PFSK-1 (cell line): ENCODE data around the gene ARMCX6. TPM values are rescaled to one million over a fixed set of nuclear protein-coding genes. Genes with fewer than 3 reads are reported as not detected.

Experiments
- FOXP2 ChIP-seq: optimal IDR thresholded peaks from 2 replicates; pipeline ENCODE3; 2011; ENCODE audit warnings: borderline replicate concordance, control low read depth, inconsistent platforms; ENCODE audit not compliant: insufficient read depth; ENCODE audit errors: extremely low read length, extremely low read depth
- POLR2AphosphoS5 ChIP-seq: IDR thresholded peaks from 2 replicates; pipeline ENCODE4 v1.6.1; 2012; ENCODE audit warnings: low read depth, mild to moderate bottlenecking, control low read depth, low read length, moderate library complexity
- REST ChIP-seq, 2 experiments: IDR thresholded peaks; 2 replicates each; pipeline versions ENCODE4 v1.6.1 to v1.8.0; 2011 to 2012; ENCODE audit warnings: low read depth in 2 of 2, low read length in 2 of 2, control low read depth in 1 of 2, inconsistent platforms in 1 of 2, mild to moderate bottlenecking in 1 of 2, moderate library complexity in 1 of 2; ENCODE audit not compliant: insufficient read depth in 1 of 2
- SIN3A ChIP-seq: IDR thresholded peaks from 2 replicates; pipeline ENCODE4 v1.6.1; 2012; ENCODE audit warnings: mild to moderate bottlenecking, low read length, moderate library complexity, borderline replicate concordance; ENCODE audit not compliant: insufficient read depth
- TAF1 ChIP-seq: IDR thresholded peaks from 2 replicates; pipeline ENCODE4 v1.6.1; 2012; ENCODE audit warnings: low read length, control low read depth, borderline replicate concordance; ENCODE audit not compliant: insufficient read depth
- polyA plus RNA-seq: library from polyadenylated mRNA; unstranded; fragments of >200 nt; gene quantifications from one replicate; pipeline ENCODE4 v1.2.1, GENCODE V29; 2012; ENCODE audit warnings: low read depth, missing spikeins; ENCODE audit not compliant: insufficient read length

ARMCX6 gene
- polyA plus RNA-seq = 17.9 TPM

GRCh38 chrX:101617211-101618191 is at the start of gene ARMCX6:
ARMCX6 (minus strand) TSS chrX:101618000; CDS start chrX:101616620, 1,380 bp downstream.
- TF ChIP-seq SIN3A = no peak
- peak; percentile 19 for TF ChIP-seq FOXP2
- TF ChIP-seq TAF1 = no peak

GRCh38 chrX:101659601-101660063 is 41.8 kb upstream of the ARMCX6 start, which contains the start of gene ARMCX2:
ARMCX2 (minus strand) TSS chrX:101659850; CDS start chrX:101657588, 2,262 bp downstream.
- no peak for TF ChIP-seq REST (IDR thresholded peaks at IDR 0.05; ENCODE audit: insufficient read depth in 1 of 2, low read depth in 2 of 2, low read length in 2 of 2)

GRCh38 chrX:101658661-101659491 is 41.1 kb upstream of the ARMCX6 start:
- TF ChIP-seq REST (IDR thresholded peaks at IDR 0.05; ENCODE audit: insufficient read depth in 1 of 2, low read depth in 2 of 2, low read length in 2 of 2) (no peak), TAF1 (no peak), POLR2AphosphoS5 (no peak), SIN3A (no peak), FOXP2 (no peak)

- no peak for TF ChIP-seq FOXP2
- TF ChIP-seq SIN3A = no peak
- no peak for TF ChIP-seq REST (IDR thresholded peaks at IDR 0.05; ENCODE audit: insufficient read depth in 1 of 2, low read depth in 2 of 2, low read length in 2 of 2)
- no peak for TF ChIP-seq TAF1
- TF ChIP-seq POLR2AphosphoS5 = no peak
Observed at GRCh38 chrX:101657495-101657894, 39.7 kb upstream of the ARMCX6 start.

- no peak for TF ChIP-seq TAF1
Observed at GRCh38 chrX:101656817-101657216, 39.0 kb upstream of the ARMCX6 start.

- TF ChIP-seq TAF1 = no peak
- TF ChIP-seq REST (IDR thresholded peaks at IDR 0.05; ENCODE audit: insufficient read depth in 1 of 2, low read depth in 2 of 2, low read length in 2 of 2) = no peak
- no peak for TF ChIP-seq POLR2AphosphoS5
- TF ChIP-seq FOXP2 = no peak
- TF ChIP-seq SIN3A = no peak
Observed at GRCh38 chrX:101655534-101655933, 37.7 kb upstream of the ARMCX6 start.
